HCT116 (cell line): ENCODE measurements around the gene GPATCH8. TPM values are rescaled to one million over a fixed set of nuclear protein-coding genes. Genes with fewer than 3 reads are reported as not detected.

Experiments used
- ATAC-seq: fragments of 200-7000 bp; cut with Tn5 transposase; 2 replicates; pipeline ENCODE4 v1.9.1; 2020; ENCODE audit warnings: mild to moderate bottlenecking, moderate library complexity
- BruUV-seq: library from RNA; stranded (reverse); fragments of 400-500 nt; replicated peaks from 2 replicates; lab custom pipeline; 2021; lab: Mats Ljungman, UMichigan
- CTCF ChIA-PET: fragments of 300-600 bp; sonication (Branson Sonifier 250); formaldehyde crosslinking; loops from one replicate; lab custom pipeline; 2021; ENCODE audit warnings: antibody characterized with exemption; lab: Charles Lee
- POLR2A ChIA-PET: fragments of 300-600, 350-600 bp; sonication (Branson Sonifier 250); formaldehyde crosslinking; loops from one replicate; lab custom pipeline; 2021; ENCODE audit warnings: antibody characterized with exemption; lab: Charles Lee
- RAD21 ChIA-PET, 2 experiments: fragments of 300-600 bp; sonication (Branson Sonifier 250); formaldehyde crosslinking; loops; one replicate each; lab custom pipeline; 2023; ENCODE audit warnings: low total read pairs in 2 of 2; ENCODE audit not compliant: uncharacterized antibody in 2 of 2, unreplicated experiment in 2 of 2, low non-redundant PET in 1 of 2; lab: Charles Lee
- DNase-seq: peaks from one replicate; pipeline ENCODE4 v3.0.0-alpha.2; 2010; ENCODE audit warnings: low read depth, low spot score
- H2AFZ ChIP-seq: fragments of 200-600 bp; shearing (Covaris generic), sonication (generic); 2 replicates; pipeline ENCODE4 v1.6.1; 2017; ENCODE audit warnings: low read depth, mixed run types, mixed read lengths, antibody characterized with exemption, low read length; ENCODE audit not compliant: poor library complexity, severe bottlenecking
- H3K27ac ChIP-seq: 2 replicates; pipeline ENCODE4 v1.5.1; 2012; ENCODE audit warnings: low read depth, low read length
- H3K27me3 ChIP-seq: fragments of 200-600 bp; sonication (generic); 2 replicates; pipeline ENCODE4 v1.6.1; 2016; ENCODE audit warnings: mixed run types, low read length, mixed read lengths; ENCODE audit not compliant: insufficient read depth
- H3K36me3 ChIP-seq, 2 experiments: fragments of 200-500 bp in 1 of 2; fragments of 200-600 bp in 1 of 2; sonication (Bioruptor generic) in 1 of 2; sonication (generic) in 1 of 2; 2 replicates each; pipeline versions ENCODE4 v1.5.1 to v1.6.1; 2014 to 2016; ENCODE audit warnings: low read length in 2 of 2, inconsistent platforms in 1 of 2, mixed read lengths in 1 of 2, mixed run types in 1 of 2; ENCODE audit not compliant: insufficient read depth in 2 of 2, control insufficient read depth in 1 of 2
- H3K4me1 ChIP-seq, 2 experiments: fragments of 200-600 bp in 1 of 2; sonication (generic) in 1 of 2; 2 replicates each; pipeline versions ENCODE4 v1.5.1 to v1.6.1; 2012 to 2017; ENCODE audit warnings: low read length in 2 of 2, inconsistent platforms in 1 of 2, mild to moderate bottlenecking in 1 of 2, mixed read lengths in 1 of 2, mixed run types in 1 of 2, moderate library complexity in 1 of 2; ENCODE audit not compliant: insufficient read depth in 2 of 2, control insufficient read depth in 1 of 2
- H3K4me2 ChIP-seq: fragments of 200-600 bp; sonication (generic); 2 replicates; pipeline ENCODE4 v1.6.1; 2017; ENCODE audit warnings: mixed run types, low read length, mixed read lengths
- H3K4me3 ChIP-seq, 2 experiments: fragments of 200-600 bp in 1 of 2; sonication (generic) in 1 of 2; replicated peaks in 1 of 2; 2 replicates each; pipeline ENCODE4 v1.5.1; 2011 to 2016; ENCODE audit warnings: low read length in 2 of 2, control low read depth in 1 of 2, low read depth in 1 of 2, mild to moderate bottlenecking in 1 of 2, mixed read lengths in 1 of 2, mixed run types in 1 of 2
- H3K79me2 ChIP-seq: fragments of 200-600 bp; sonication (generic); 2 replicates; pipeline ENCODE4 v1.6.1; 2017; ENCODE audit warnings: mild to moderate bottlenecking, mixed run types, low read length, moderate library complexity, mixed read lengths; ENCODE audit not compliant: insufficient read depth
- H3K9ac ChIP-seq: fragments of 200-600 bp; sonication (generic); 2 replicates; pipeline ENCODE4 v1.6.1; 2016; ENCODE audit warnings: low read length, mixed read lengths
- H3K9me2 ChIP-seq: fragments of 200-600 bp; sonication (generic), shearing (Covaris generic); 2 replicates; pipeline ENCODE4 v1.6.1; 2017; ENCODE audit warnings: mixed run types, mild to moderate bottlenecking, moderate library complexity; ENCODE audit not compliant: insufficient read depth
- H3K9me3 ChIP-seq, 2 experiments: fragments of 200-500 bp in 1 of 2; fragments of 200-600 bp in 1 of 2; sonication (Bioruptor generic) in 1 of 2; sonication (generic) in 1 of 2; 2 replicates each; pipeline ENCODE4 v1.6.1; 2014 to 2017; ENCODE audit warnings: low read length in 2 of 2, mixed read lengths in 2 of 2, inconsistent platforms in 1 of 2, low read depth in 1 of 2, mild to moderate bottlenecking in 1 of 2, mixed run types in 1 of 2, moderate library complexity in 1 of 2; ENCODE audit not compliant: control insufficient read depth in 1 of 2, insufficient read depth in 1 of 2
- H4K20me1 ChIP-seq: fragments of 200-600 bp; sonication (generic), shearing (Covaris generic); 2 replicates; pipeline ENCODE4 v1.6.1; 2017; ENCODE audit warnings: mixed run types, mild to moderate bottlenecking, moderate library complexity; ENCODE audit not compliant: insufficient read depth
- CEBPB ChIP-seq: IDR thresholded peaks from 2 replicates; pipeline ENCODE4 v1.6.1; 2012; ENCODE audit warnings: low read depth
- EGR1 ChIP-seq: IDR thresholded peaks from 2 replicates; pipeline ENCODE4 v1.6.1; 2012; ENCODE audit warnings: low read depth
- ELF1 ChIP-seq: IDR thresholded peaks from 2 replicates; pipeline ENCODE4 v1.6.1; 2012; ENCODE audit warnings: low read depth, borderline replicate concordance
- EZH2 ChIP-seq: fragments of 200-600 bp; sonication (generic); IDR thresholded peaks from 2 replicates; pipeline ENCODE4 v1.6.1; 2017; ENCODE audit warnings: antibody characterized with exemption, mixed run types
- EZH2phosphoT487 ChIP-seq: fragments of 200-600 bp; IDR thresholded peaks from 2 replicates; pipeline ENCODE4 v1.6.1; 2018; ENCODE audit warnings: antibody characterized with exemption, borderline replicate concordance
- JUND ChIP-seq: IDR thresholded peaks from 2 replicates; pipeline ENCODE4 v1.6.1; 2012
- POLR2A ChIP-seq: IDR thresholded peaks from 2 replicates; pipeline ENCODE4 v1.7.0; 2011; ENCODE audit warnings: borderline replicate concordance; ENCODE audit not compliant: insufficient read depth, insufficient read length; ENCODE audit errors: extremely low read depth
- POLR2AphosphoS5 ChIP-seq: IDR thresholded peaks from 2 replicates; pipeline ENCODE4 v1.6.1; 2011; ENCODE audit warnings: mild to moderate bottlenecking, low read depth, low read length, moderate library complexity
- SIN3A ChIP-seq: IDR thresholded peaks from 2 replicates; pipeline ENCODE4 v1.6.1; 2012; ENCODE audit warnings: low read depth
- TCF7L2 ChIP-seq: IDR thresholded peaks from 2 replicates; pipeline ENCODE4 v1.7.0; 2011; ENCODE audit warnings: borderline replicate concordance, inconsistent platforms; ENCODE audit not compliant: insufficient read depth, insufficient read length; ENCODE audit errors: extremely low read depth
- YY1 ChIP-seq: IDR thresholded peaks from 2 replicates; pipeline ENCODE4 v1.6.1; 2011; ENCODE audit warnings: low read length, low read depth, moderate library complexity, mild to moderate bottlenecking; ENCODE audit not compliant: insufficient replicate concordance; ENCODE audit errors: extremely low read depth
- ZFX ChIP-seq: fragments of 450-650 bp; IDR thresholded peaks from 2 replicates; pipeline ENCODE4 v1.6.1; 2017
- intact Hi-C: fragments of 100-400 bp; cut with micrococcal nuclease; formaldehyde crosslinking; loops from 2 replicates; pipeline ENCODE4 v1.10.0; 2022
- total RNA-seq: library from RNA; stranded (reverse); gene quantifications from one replicate; pipeline ENCODE4 v1.2.1, GENCODE V29; 2021; ENCODE audit not compliant: unreplicated experiment
- TF ChIP-seq, protein P1 (sequence below): IDR thresholded peaks from 2 replicates; pipeline ENCODE4 v1.6.1; 2012; ENCODE audit warnings: low read depth

The GPATCH8 gene
- total RNA-seq, 1 experiment from 2014 or later: 28.7 TPM

DNA sequence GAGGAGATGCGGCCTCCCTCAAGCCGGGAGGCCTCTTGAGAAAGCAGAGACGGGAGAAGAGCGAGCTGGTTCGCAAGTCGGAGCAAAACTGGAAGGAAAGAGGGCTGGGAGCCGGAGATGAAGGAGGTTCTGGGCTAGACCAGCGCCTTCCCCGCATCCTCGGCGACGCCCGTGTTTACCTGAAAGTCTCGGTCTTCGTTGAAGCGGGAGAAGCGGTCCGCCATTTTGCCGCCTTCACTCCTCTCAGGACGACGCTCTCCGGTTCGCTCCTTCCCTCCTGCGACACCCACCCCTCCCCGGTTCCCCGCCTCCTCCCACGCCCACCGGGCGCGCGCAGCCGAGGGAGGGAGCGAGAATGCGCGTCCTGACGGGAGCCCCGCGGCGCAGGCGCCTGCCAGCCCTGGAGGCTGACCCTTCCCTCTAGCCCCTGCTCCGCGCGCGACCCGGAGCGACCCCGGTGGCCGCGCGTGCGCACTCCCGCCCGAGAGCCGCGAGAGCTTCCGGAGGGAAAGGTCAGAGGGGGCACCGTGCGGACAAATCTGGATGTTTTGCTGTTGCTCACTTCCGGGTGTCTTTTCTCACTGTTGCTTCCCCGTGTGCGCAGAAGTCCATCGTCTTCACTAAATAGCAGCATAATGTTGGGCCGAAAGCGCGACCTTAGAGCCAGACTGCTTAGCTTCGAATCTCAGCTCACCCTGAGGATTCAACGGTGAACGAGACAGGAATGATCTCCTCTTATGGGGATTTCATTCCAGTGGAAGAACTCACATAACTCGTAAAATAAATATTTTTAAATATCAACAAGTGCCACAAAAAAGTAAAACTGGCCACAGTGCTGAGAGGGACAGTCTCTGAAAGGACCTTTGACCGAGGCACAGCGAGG, at the start of gene GPATCH8 (continued):
- TF ChIP-seq, protein P1, sequence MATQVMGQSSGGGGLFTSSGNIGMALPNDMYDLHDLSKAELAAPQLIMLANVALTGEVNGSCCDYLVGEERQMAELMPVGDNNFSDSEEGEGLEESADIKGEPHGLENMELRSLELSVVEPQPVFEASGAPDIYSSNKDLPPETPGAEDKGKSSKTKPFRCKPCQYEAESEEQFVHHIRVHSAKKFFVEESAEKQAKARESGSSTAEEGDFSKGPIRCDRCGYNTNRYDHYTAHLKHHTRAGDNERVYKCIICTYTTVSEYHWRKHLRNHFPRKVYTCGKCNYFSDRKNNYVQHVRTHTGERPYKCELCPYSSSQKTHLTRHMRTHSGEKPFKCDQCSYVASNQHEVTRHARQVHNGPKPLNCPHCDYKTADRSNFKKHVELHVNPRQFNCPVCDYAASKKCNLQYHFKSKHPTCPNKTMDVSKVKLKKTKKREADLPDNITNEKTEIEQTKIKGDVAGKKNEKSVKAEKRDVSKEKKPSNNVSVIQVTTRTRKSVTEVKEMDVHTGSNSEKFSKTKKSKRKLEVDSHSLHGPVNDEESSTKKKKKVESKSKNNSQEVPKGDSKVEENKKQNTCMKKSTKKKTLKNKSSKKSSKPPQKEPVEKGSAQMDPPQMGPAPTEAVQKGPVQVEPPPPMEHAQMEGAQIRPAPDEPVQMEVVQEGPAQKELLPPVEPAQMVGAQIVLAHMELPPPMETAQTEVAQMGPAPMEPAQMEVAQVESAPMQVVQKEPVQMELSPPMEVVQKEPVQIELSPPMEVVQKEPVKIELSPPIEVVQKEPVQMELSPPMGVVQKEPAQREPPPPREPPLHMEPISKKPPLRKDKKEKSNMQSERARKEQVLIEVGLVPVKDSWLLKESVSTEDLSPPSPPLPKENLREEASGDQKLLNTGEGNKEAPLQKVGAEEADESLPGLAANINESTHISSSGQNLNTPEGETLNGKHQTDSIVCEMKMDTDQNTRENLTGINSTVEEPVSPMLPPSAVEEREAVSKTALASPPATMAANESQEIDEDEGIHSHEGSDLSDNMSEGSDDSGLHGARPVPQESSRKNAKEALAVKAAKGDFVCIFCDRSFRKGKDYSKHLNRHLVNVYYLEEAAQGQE: no peak
- TF ChIP-seq EZH2 (no peak), TCF7L2 (no peak)

DNA sequence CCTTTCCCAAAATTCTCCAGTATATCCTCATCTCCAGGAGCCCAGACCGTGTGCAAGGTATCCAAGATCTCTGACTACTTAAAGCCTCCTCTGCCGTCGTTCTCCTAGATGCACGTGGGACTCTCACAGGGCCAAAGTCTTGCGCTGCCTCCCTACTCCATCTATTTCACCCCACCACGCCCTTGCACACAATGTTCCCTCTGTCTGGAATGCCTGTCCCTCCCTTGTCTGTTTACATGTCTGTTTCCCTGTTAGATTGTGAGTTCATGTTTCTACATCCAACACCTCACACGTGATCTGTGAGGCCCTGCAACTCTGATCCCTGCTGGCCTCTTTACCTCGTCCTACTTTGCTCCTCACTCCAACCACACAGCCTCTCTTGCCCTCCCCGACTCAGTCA, 49.2 kb upstream of the GPATCH8 start:
- Histone ChIP-seq H4K20me1 (no peaks in the 10 kb centered on the region), H3K9me2 (no peaks in the 10 kb centered on the region), H3K27me3 (no peaks in the 10 kb centered on the region), H3K36me3 (no peaks in the 10 kb centered on the region), H2AFZ (no peak overlapping the region), H3K79me2 (no peaks in the 10 kb centered on the region), H3K4me3 (no peak overlapping the region), H3K27ac (no peak overlapping the region), H3K4me1 (peaks cover 4 to 30% of the 10 kb centered on the region in 2 experiments), H3K4me2 (no peak overlapping the region), H3K9ac (no peak overlapping the region)
- no TSS peak for BruUV-seq
- no peak for DNase-seq
- ChIA-PET RAD21 (no interaction called here), CTCF (no interaction called here)
- ATAC-seq: no peak
- TF ChIP-seq EGR1 (no peak), ELF1 (no peak), EZH2phosphoT487 (no peak), ZFX (no peak), SIN3A (no peak), POLR2AphosphoS5 (no peak), JUND (no peak), YY1 (no peak), CEBPB (no peak), POLR2A (no peak)
- TF ChIP-seq, all 23 proteins: peak for 0
- POLR2A ChIA-PET: no interaction called here
- intact Hi-C loops: no loop called here
- H3K9me3 ChIP-seq: no peaks in the 10 kb centered on the region
